GM12892 (cell line): ENCODE data around the gene LIPF.

Source experiments
- DNase-seq: peaks from one replicate; pipeline ENCODE4 v3.0.0; 2011; ENCODE audit not compliant: insufficient read length
- FAIRE-seq: peaks from 2 replicates; lab custom pipeline; 2011; peaks lifted over from hg19 to GRCh38; lab: Jason Lieb, UNC
- POLR2A ChIP-seq: IDR thresholded peaks from 2 replicates; pipeline ENCODE4 v1.6.1; 2011; ENCODE audit warnings: low read depth, low read length, control low read depth
- POLR2AphosphoS5 ChIP-seq: IDR thresholded peaks from 2 replicates; pipeline ENCODE4 v1.6.1; 2011; ENCODE audit warnings: low read depth, low read length, control low read depth
- TAF1 ChIP-seq: IDR thresholded peaks from 2 replicates; pipeline ENCODE4 v1.6.1; 2011; ENCODE audit warnings: low read depth, mild to moderate bottlenecking, control low read depth, low read length, borderline replicate concordance

The LIPF gene

DNA sequence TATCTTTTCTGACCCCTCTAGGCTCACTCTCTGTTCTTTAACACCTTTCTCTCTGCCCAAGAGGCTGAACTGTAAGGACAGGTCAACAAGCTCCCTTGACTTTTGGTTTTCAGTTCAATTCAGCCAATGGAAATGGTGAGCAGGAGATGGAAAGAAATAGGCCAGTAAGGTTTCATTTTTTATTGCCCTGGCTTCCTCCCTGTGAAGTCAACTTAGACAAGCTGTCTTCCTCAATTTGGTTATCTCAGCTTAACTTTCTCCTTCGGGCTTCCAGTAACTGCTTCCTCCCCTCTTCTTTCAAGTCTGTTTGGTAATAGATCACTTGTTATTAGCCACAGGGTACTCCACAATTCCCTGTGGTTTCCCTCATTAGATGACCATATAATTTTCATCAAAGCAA is 61.6 kb downstream of the LIPF start:
- FAIRE-seq (peak; percentile 70), DNase-seq (no peak)
- TF ChIP-seq TAF1 (no peak), POLR2A (no peak), POLR2AphosphoS5 (no peak)

DNA sequence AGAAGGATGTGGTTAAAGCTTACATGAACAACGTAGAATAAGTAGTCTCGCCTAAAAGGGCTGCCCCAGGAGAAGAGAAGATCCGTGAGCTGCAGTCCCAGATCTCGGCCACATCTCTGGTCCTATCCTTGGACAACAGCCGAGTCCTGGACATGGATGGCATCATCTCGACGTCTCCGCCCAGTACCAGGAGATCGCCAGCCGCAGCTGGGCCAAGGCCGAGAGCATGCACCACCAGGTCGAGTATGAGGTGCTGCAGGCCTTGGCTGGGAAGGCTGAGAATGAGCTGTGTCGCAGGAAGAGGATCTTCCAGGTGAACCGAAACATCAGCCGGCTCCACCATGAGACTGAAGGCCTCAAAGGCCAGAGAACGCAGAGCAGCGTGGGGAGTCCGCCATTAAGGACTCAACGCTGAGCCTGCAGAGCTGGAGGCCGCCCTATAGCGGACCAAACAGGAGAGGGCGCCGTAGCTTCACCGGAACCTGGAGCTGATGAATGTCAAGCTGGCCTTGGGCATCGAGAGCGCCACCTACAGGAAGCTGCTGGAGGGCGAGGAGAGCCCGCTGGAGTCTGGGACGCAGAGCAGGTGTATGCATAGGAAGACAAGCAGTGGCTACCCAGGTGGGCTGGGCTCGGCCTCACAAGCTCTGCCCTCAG is 64.0 kb downstream of the LIPF start:
- TF ChIP-seq TAF1 (no peak), POLR2AphosphoS5 (no peak), POLR2A (no peak)
- no peak for DNase-seq
- FAIRE-seq = no peak
